Erythroblast (primary cell): Measurements from ENCODE around the gene ATAD3B.
"Not testable (repeated sequence)": the region's sequence is repeated elsewhere in the genome, so short reads cannot be mapped to it uniquely, and the experiment has no call there.

Experiments
- GATA1 ChIP-seq: IDR thresholded peaks from 2 replicates; pipeline ENCODE4 v1.6.1; 2011; ENCODE audit warnings: low read depth, mild to moderate bottlenecking, control low read depth, low read length, moderate library complexity
- POLR2A ChIP-seq: IDR thresholded peaks from 2 replicates; pipeline ENCODE4 v1.6.1; 2011; ENCODE audit warnings: mild to moderate bottlenecking, low read length

DNA sequence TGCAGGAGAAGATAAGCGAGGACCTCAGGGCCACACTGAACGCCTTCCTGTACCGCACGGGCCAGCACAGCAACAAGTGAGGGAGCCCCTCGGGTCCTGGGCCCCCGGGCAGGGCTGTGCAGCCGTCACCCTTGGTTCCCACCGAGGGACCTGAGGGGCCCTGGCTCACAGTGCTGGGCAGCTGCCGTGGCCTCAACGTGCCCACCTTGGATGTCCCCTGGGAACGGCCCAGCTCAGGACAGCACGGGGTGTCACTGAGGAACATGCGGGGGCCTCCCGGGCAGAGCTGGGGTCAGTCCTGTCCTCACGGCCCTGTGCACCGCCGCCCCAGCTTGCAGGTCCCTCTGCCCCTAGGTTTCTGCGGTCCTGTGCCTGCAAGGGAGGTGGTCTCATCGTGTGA lies 12.4 kb upstream of the ATAD3B start:
- not testable (repeated sequence) for TF ChIP-seq POLR2A, GATA1
